Large intestine (tissue), 3 donors: Measurements from ENCODE around the gene PLXNA4. TPM values are rescaled to one million over a fixed set of nuclear protein-coding genes. Genes with fewer than 3 reads are reported as not detected.

ENCODE experiments used
- DNase-seq, 2 donors: peaks; one replicate each; pipeline versions ENCODE4 v3.0.0 to v3.0.0-alpha.2; 2013
- H3K27ac ChIP-seq: one replicate; pipeline ENCODE4 v1.5.1; 2013; ENCODE audit warnings: low read length
- H3K27me3 ChIP-seq: 2 replicates; pipeline ENCODE4 v1.6.1; 2013; ENCODE audit warnings: low read length; ENCODE audit not compliant: control insufficient read depth, insufficient read depth
- H3K36me3 ChIP-seq: 2 replicates; pipeline ENCODE4 v1.6.1; 2013; ENCODE audit warnings: low read length; ENCODE audit not compliant: control insufficient read depth, insufficient read depth
- H3K4me1 ChIP-seq: one replicate; pipeline ENCODE4 v1.6.1; 2013; ENCODE audit warnings: low read length; ENCODE audit not compliant: control insufficient read depth, insufficient read depth
- H3K4me3 ChIP-seq: one replicate; pipeline ENCODE4 v1.5.1; 2013; ENCODE audit warnings: low read length
- H3K9me3 ChIP-seq: one replicate; pipeline ENCODE4 v1.6.1; 2013; ENCODE audit warnings: mild to moderate bottlenecking, low read depth, low read length, moderate library complexity; ENCODE audit not compliant: control insufficient read depth
- WGBS: methylation state at CpG from one replicate; pipeline ENCODE4 v1.1.5; 2013; ENCODE audit warnings: low lambda C conversion rate; ENCODE audit not compliant: insufficient coverage; 5-methylcytosine and 5-hydroxymethylcytosine counted together
- polyA plus RNA-seq: library from polyadenylated mRNA; unstranded; fragments of 120-200 nt; gene quantifications from one replicate; pipeline ENCODE4 v1.2.1, GENCODE V29; 2013

PLXNA4 gene
- polyA plus RNA-seq, 1 donor: 3.2 TPM

GRCh38 chr7:132592231-132592920 lies 16.1 kb upstream of the PLXNA4 start:
- 77% methylated on average over 8 of the region's 12 CpGs for WGBS
- Histone ChIP-seq H3K9me3 (no peaks in the 10 kb centered on the region), H3K4me1 (no peaks in the 10 kb centered on the region), H3K27me3 (peaks cover 33% of the 10 kb centered on the region), H3K4me3 (no peak overlapping the region), H3K27ac (no peak overlapping the region), H3K36me3 (no peaks in the 10 kb centered on the region)
- DNase-seq: no peak

GRCh38 chr7:132590162-132590561 lies 13.9 kb upstream of the PLXNA4 start:
- Histone ChIP-seq H3K36me3 (no peaks in the 10 kb centered on the region), H3K4me3 (no peak overlapping the region)
- 89% methylated on average over 1 of the region's 4 CpGs for WGBS

GRCh38 chr7:132588596-132588995 lies 12.3 kb upstream of the PLXNA4 start:
- Histone ChIP-seq H3K4me3 (no peak overlapping the region), H3K36me3 (no peaks in the 10 kb centered on the region), H3K27me3 (peaks cover 31% of the 10 kb centered on the region), H3K9me3 (no peaks in the 10 kb centered on the region), H3K27ac (no peak overlapping the region), H3K4me1 (no peaks in the 10 kb centered on the region)
- DNase-seq: no peak

More at GRCh38 chr7:132590162-132590561, 13.9 kb upstream of the PLXNA4 start:
- no peak for DNase-seq
- Histone ChIP-seq H3K27me3 (peaks cover 37% of the 10 kb centered on the region), H3K27ac (no peak overlapping the region), H3K9me3 (no peaks in the 10 kb centered on the region), H3K4me1 (no peaks in the 10 kb centered on the region)

- Histone ChIP-seq H3K27ac (no peak overlapping the region), H3K36me3 (no peaks in the 10 kb centered on the region), H3K9me3 (no peaks in the 10 kb centered on the region), H3K4me1 (no peaks in the 10 kb centered on the region), H3K27me3 (peaks cover 16% of the 10 kb centered on the region), H3K4me3 (no peak overlapping the region)
- DNase-seq: no peak
- WGBS: 100% methylated on average over 1 of the region's 7 CpGs
Measured at GRCh38 chr7:132584796-132585494, 8.7 kb upstream of the PLXNA4 start.

- Histone ChIP-seq H3K4me3 (no peak overlapping the region), H3K4me1 (no peaks in the 10 kb centered on the region), H3K36me3 (no peaks in the 10 kb centered on the region), H3K27me3 (peaks cover 38% of the 10 kb centered on the region), H3K27ac (no peak overlapping the region), H3K9me3 (peaks cover 1% of the 10 kb centered on the region)
- WGBS: no CpG with 5 or more reads among the region's 4 CpGs
- no peak for DNase-seq
Measured at GRCh38 chr7:132581431-132581830, 5.2 kb upstream of the PLXNA4 start.

GRCh38 chr7:132580717-132581285 lies 4.5 kb upstream of the PLXNA4 start:
- Histone ChIP-seq H3K27me3 (peaks cover 44% of the 10 kb centered on the region), H3K9me3 (peaks cover 6% of the 10 kb centered on the region), H3K4me1 (peaks cover 2% of the 10 kb centered on the region), H3K27ac (no peak overlapping the region), H3K4me3 (no peak overlapping the region), H3K36me3 (no peaks in the 10 kb centered on the region)
- peak; percentile 79 for DNase-seq
- WGBS: no CpG with 5 or more reads among the region's 4 CpGs

- Histone ChIP-seq H3K27me3 (peaks cover 49% of the 10 kb centered on the region), H3K36me3 (no peaks in the 10 kb centered on the region), H3K4me3 (no peak overlapping the region), H3K4me1 (peaks cover 2% of the 10 kb centered on the region), H3K27ac (no peak overlapping the region), H3K9me3 (peaks cover 6% of the 10 kb centered on the region)
- 17% methylated on average over 1 of the region's 1 CpG for WGBS
- peak in 1 of 2 donors; percentile 17 for DNase-seq
Measured at GRCh38 chr7:132580277-132580676, 4.0 kb upstream of the PLXNA4 start.

GRCh38 chr7:132579260-132579899 lies 3.1 kb upstream of the PLXNA4 start:
- WGBS: no CpG with 5 or more reads among the region's 10 CpGs
- peaks cover 2% of the 10 kb centered on the region for H3K4me1 ChIP-seq
- peaks cover 6% of the 10 kb centered on the region for H3K9me3 ChIP-seq
- DNase-seq: no peak
- H3K4me3 ChIP-seq: no peak overlapping the region
- no peak overlapping the region for H3K27ac ChIP-seq
- peaks cover 58% of the 10 kb centered on the region for H3K27me3 ChIP-seq
- no peaks in the 10 kb centered on the region for H3K36me3 ChIP-seq

GRCh38 chr7:132578826-132579225 lies 2.6 kb upstream of the PLXNA4 start:
- H3K4me1 ChIP-seq: peaks cover 2% of the 10 kb centered on the region
- DNase-seq: no peak
- WGBS: no CpG with 5 or more reads among the region's 3 CpGs
- H3K9me3 ChIP-seq: peaks cover 6% of the 10 kb centered on the region
- no peak overlapping the region for H3K27ac ChIP-seq
- peaks cover 63% of the 10 kb centered on the region for H3K27me3 ChIP-seq
- H3K4me3 ChIP-seq: no peak overlapping the region
- no peaks in the 10 kb centered on the region for H3K36me3 ChIP-seq

GRCh38 chr7:132578050-132578370 lies 1.7 kb upstream of the PLXNA4 start:
- Histone ChIP-seq H3K36me3 (no peaks in the 10 kb centered on the region), H3K4me3 (no peak overlapping the region), H3K9me3 (peaks cover 6% of the 10 kb centered on the region), H3K4me1 (peaks cover 2% of the 10 kb centered on the region), H3K27ac (no peak overlapping the region), H3K27me3 (peaks cover 68% of the 10 kb centered on the region)
- no CpG with 5 or more reads among the region's 3 CpGs for WGBS
- DNase-seq: no peak
